ENCODE measurements around the gene PDE8B.

DNA sequence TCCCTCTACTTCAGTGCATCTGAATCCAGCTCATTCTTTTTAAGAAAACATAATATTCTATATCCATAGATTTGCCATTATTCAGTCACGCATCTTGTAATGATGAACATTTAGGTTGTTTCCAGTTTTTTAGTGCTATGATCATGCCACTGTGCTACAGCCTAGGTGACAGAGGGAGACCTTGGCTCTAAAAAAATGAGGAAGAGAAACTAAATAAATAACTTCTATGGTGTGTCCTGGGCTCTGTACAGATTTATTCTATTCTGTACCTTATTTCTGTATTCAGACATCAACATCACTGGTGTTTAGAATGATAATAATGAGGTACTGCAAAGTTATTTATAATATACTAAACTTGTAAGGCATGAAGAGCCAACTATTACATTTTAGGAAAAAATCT, 45.9 kb downstream of the PDE8B start:
- TF ChIP-seq, protein P1, sequence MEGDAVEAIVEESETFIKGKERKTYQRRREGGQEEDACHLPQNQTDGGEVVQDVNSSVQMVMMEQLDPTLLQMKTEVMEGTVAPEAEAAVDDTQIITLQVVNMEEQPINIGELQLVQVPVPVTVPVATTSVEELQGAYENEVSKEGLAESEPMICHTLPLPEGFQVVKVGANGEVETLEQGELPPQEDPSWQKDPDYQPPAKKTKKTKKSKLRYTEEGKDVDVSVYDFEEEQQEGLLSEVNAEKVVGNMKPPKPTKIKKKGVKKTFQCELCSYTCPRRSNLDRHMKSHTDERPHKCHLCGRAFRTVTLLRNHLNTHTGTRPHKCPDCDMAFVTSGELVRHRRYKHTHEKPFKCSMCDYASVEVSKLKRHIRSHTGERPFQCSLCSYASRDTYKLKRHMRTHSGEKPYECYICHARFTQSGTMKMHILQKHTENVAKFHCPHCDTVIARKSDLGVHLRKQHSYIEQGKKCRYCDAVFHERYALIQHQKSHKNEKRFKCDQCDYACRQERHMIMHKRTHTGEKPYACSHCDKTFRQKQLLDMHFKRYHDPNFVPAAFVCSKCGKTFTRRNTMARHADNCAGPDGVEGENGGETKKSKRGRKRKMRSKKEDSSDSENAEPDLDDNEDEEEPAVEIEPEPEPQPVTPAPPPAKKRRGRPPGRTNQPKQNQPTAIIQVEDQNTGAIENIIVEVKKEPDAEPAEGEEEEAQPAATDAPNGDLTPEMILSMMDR (IDR thresholded peaks at IDR 0.05; ENCODE audit: insufficient read depth, low read depth, low read length), result no peak
- TF ChIP-seq EZH2 (IDR thresholded peaks at IDR 0.05; ENCODE audit: insufficient read depth, low read length), result no peak
